GM03348 (cell line): ENCODE measurements around the gene CCDC197.

Source experiments
- DNase-seq: peaks from one replicate; pipeline ENCODE4 v3.0.0; 2012; ENCODE audit warnings: low spot score

The CCDC197 gene

GRCh38 chr14:94026173-94026888, 29.2 kb downstream of the CCDC197 start, which contains the start of gene OTUB2:
TSS of gene OTUB2 (plus strand) at chr14:94026340. CDS start at chr14:94026538, 198 bp downstream.
- peak; percentile 100 for DNase-seq

DNA sequence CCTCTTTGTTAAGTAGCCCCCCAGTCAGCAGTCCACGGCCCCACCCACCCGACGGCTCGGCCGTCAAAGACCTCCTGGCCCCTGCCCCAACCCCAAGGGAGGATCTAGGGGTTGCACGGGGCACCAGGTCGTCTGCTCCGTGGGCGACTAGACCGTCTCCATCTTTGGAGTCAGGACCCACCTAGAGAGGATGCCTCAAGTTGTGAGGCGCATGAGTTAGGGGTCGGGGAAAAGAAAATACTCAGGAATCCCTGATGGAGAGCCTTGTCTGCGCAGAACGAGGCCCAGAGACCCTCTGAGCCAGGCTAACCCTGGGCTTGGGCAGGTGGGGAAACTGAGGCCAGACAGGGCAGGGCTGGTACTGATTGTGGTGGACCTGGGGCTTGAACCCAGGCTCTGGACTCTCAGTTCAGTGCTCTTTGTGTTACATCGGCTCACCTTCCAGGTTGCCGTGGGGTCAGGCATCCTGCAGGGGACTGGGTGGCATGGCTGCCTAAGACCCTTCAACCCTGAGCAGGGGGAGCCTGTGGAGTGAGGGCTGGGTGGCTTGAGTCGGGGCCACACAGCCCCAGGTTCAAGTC, 29.9 kb downstream of the CCDC197 start:
- DNase-seq, result no peak

DNA sequence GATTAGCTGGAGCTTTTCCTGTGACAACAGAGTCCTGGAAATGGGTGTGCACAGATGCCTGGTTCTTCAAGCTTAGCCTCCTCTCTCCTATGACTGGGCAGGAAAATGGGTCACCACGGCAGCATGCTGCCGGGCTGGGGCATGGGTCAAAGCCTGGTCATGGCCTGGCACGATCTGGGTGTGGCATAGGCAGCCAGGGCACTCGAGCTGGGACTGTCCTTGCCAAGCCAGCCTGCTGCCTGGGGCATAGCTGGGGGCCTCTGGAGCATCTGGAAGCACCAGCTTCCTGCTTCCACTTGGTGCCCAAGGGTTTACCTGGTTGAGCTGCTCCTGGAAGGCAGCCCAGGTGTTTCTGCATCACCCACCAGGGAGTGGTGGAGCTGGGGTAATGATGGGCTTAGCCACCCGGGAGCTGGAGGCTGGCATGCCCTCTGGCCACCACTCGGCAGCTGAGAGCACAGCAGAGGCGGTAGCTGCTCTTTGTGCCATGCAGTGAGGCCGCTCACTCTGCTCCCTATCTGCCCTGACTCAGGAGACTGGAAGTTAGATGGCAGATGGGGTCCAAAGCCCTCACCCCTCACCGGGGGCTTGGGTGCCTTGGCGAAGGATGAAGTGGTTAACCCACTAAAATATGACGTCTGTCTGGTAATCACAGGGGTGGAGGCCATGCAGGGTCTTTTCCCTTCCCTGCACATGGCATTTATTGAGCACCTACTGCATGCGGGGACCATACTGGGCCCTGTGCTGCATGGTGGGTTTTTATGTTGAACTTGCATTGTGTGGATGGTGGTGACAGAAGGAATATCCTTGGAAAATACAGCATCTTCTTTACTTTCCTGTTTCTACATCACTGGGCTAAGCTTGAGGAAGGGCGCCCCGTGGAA, 30.7 kb downstream of the CCDC197 start:
- DNase-seq, result no peak

DNA sequence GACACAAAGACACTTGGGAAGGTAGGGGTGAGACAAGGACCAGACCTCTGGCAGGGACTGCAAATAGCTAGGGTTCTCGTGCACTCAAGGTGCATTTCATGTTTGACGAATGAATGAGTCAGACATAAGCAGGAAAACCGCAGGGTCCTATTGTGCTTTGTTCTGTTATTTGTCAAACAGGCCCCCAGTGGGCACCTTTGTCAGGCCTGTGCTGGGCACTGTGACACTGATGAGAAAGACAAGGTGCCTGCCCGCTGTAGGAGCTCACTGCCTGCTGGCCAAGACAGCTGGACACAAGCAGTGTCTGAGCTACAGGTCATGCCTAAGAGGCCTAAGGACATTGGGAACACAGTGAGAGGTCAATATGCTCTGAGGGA, 31.3 kb downstream of the CCDC197 start:
- no peak for DNase-seq

DNA sequence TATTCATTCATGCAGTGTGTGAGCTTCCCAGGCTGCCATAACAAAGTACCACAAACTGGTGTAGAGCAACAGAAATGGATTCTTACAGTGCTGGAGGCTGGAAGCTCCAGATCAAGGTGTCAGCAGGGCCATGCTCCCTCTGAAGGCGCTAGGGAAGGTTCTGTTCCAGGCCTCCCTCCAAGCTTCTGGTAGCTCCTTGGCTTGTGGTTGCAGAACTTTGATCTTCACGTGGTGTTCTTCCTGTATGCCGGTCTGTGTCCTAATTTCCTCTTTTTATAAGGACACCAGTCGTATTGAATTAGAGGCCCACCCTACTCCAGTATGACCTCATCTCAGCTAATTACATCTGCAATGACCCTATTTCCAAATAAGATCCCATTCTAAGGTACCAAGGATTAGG, 32.2 kb downstream of the CCDC197 start:
- DNase-seq, result no peak

- DNase-seq, result no peak
Measured at GRCh38 chr14:94029671-94030203, 32.6 kb downstream of the CCDC197 start.

DNA sequence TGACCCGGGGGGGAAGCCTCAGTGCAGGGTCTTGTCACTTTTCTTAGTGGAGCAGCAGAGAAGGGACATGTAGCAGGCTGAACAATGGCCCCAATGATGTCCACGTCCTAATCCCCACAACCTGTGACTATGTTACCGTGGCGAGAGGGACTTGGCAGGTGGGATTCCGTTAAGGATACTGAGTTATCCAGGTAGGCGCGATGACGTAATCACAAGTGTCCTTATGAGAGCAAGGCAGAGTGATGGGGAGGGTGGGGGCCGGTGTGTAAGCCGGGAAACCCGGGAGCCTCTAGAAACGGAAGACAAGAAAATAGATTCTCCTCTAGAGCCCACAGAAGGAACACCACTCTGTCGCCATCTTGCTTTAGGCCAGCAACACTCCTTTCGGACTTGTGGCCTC, 33.5 kb downstream of the CCDC197 start:
- no peak for DNase-seq

GRCh38 chr14:94031161-94031882, 34.2 kb downstream of the CCDC197 start:
- no peak for DNase-seq

DNA sequence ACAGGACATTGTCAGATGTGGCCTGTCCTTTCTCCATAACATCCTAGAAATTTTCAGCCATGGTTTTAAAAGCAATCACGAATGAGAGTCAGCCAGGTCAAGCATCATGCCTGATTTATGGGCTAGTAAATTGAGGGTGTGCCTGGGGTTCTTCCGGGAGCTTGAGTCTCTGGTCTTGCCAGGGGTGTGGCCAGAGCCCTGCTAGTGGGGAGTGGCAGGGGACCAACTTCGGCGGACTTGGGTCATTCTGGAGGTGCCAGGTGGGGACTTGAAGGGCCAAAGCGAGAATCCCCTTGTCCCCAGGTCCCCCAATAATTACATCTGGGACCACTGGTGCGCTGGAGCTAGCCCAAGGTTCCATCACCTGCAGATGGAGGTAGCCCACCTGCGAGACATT, 34.8 kb downstream of the CCDC197 start:
- no peak for DNase-seq

DNA sequence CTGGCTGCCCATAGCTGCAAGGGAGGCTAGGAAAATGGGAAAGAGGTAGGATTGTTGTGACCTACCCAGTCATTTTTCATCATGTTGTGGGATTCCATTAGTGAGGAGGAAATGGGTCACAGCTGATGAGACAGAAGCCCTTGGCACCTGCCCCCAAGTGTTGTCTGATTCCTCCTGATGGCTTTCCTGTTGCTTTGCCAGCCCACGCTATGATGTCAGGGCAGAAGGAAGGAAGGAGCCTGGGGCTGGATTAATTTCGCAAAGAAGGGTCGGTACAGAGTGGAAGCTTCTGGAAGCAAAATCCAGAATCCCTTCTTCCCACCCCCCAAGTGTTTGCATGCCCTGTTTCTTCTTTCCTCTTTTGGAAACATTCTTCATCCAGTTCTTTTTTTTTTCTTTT, 37.8 kb downstream of the CCDC197 start:
- no peak for DNase-seq

- DNase-seq, result peak; percentile 87
Measured at GRCh38 chr14:94036313-94037167, 39.4 kb downstream of the CCDC197 start.

DNA sequence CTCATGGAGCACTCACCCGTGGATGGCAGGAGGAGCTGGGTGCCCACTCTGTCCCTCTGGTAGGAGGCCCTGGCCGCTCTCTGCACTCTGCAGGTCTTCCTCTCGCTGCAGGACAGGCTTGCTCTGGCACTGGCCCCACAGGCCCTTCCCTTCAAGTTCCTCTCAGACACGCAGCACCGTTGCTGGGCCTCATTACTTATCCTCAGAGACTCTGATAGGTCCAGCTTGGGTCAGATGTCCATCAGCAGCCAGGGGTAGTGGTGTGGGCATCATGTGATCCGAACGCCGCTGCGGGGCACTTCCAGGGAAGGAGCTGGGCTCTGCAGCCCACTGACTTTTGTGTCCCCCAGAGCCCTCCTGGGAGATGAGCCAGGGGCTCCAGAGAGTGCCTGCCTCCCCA, 40.9 kb downstream of the CCDC197 start:
- no peak for DNase-seq

- no peak for DNase-seq
Measured at GRCh38 chr14:94038510-94038909, 41.4 kb downstream of the CCDC197 start.

DNA sequence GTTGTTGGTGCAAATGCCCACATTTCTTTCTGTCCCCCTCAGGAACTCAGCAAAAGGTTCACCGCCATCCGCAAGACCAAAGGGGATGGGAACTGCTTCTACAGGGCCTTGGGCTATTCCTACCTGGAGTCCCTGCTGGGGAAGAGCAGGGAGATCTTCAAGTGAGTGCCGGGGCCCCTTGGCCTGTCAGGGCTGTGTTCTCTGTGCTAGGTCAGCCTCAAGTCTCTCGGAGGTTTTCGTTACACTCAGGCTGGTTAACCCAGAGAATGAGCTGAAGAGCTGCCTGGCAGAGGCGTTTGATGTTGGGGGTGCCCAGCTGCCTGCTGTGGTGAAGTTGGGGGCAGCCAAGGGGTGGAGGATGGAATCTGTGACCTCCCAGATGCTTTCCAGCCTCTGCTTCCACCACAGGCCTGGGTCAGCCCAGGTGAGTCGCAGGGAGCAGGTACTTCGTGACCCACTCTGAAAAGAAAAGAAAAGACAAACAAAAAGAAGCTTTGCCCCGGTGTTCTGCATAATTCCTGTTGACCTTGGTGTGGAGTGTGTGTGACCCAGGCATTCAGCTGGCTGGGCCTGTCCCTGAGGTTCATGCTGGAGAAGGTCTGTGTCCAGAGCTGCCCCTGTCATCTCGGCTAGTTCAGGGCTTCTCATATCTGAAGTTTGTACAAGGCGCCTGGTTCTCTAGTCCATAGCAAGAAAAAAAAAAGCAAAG, 42.0 kb downstream of the CCDC197 start:
- no peak for DNase-seq

- DNase-seq, result no peak
Measured at GRCh38 chr14:94040247-94040646, 43.1 kb downstream of the CCDC197 start.

- no peak for DNase-seq
Measured at GRCh38 chr14:94040796-94041195, 43.7 kb downstream of the CCDC197 start.

DNA sequence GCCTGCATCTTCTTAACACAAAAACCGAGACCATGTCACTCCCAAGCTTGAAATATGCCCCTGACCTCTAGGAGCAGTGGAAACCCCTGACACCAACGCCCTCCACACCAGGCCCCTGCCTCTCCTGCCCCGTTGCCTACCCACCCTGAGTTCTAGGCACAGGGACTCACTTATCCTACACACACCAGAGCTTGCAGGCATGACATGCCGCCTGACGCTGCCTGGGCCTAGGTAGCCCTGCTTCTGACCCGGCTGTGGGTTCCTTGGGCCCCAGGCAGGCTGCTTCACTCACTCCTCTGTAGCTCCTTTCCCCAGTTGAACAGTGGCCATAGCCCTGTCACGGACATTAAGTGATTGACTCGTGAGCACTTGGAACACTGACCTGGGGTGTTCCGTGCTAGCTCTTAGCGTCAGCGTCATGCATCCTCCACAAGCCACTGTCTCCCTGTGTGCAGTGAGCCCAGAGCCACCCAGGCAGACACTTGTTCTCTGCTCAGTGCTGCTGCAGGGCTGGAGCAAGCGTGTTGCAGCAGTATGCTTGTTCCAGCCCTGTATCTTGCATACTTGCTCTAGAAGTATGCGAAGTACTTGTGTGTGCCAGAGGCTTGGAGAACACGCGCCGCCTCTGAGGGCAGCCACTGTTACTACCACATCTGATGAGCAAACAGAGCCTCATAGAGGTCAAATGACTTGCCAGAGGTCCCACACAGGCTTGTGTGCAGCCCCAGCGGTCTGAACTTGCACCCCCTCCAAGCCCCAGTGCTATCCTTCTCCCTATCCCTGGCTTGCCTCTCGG, 44.6 kb downstream of the CCDC197 start:
- DNase-seq, result peak; percentile 88

DNA sequence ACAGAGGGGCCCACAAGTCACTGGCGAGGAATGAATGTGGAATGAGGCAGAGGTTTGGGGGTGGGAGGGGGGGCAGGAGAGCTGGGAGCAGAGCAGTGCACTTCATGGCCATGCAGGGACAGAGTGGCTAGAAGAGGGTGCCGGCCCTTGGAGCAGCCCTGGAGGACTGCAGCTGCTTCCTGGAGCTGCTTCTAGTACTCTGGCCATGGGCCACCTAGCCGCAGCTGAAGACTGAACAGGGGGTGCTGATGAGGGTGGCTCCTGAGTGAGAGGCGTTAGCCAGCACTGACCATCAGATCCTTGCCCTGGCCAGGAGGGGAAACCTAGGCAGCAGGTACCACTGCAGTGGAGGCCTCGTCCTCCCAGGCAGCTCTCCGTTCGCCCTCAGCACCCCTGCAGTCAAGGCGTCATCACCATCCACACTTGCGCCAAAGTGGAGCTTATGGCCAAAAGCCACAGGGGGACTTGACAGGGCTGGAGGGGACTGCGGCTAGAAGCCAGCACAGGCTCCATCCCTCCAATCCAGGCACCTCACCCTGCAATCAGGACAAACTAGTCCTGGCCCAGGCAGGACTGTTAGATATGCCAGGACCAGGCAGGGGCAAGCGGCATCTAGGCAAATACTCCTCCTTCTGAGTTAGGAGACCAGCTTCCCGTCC, 45.5 kb downstream of the CCDC197 start:
- DNase-seq, result peak; percentile 33
